Fibroblast of villous mesenchyme (primary cell): ENCODE measurements around the gene ATP8A1. TPM values are rescaled to one million over a fixed set of nuclear protein-coding genes. Genes with fewer than 3 reads are reported as not detected.

Experiments
- DNase-seq: peaks from one replicate; pipeline ENCODE4 v3.0.0-alpha.2; 2010; ENCODE audit warnings: low read depth
- H3K4me3 ChIP-seq: 2 replicates; pipeline ENCODE4 v1.5.1; 2011; ENCODE audit warnings: low read depth, mild to moderate bottlenecking, low read length
- total RNA-seq: library from RNA; depleted of rRNA; stranded (reverse); fragments of >200 nt; gene quantifications from 2 replicates; pipeline ENCODE4 v1.2.3, GENCODE V29; 2012
- TF ChIP-seq, protein P1 (sequence below): IDR thresholded peaks from 2 replicates; pipeline ENCODE4 v1.5.1; 2012; ENCODE audit warnings: low read depth, mild to moderate bottlenecking, low read length; ENCODE audit not compliant: insufficient read depth

ATP8A1 gene
- total RNA-seq, 1 donor, result 0.86 TPM

DNA sequence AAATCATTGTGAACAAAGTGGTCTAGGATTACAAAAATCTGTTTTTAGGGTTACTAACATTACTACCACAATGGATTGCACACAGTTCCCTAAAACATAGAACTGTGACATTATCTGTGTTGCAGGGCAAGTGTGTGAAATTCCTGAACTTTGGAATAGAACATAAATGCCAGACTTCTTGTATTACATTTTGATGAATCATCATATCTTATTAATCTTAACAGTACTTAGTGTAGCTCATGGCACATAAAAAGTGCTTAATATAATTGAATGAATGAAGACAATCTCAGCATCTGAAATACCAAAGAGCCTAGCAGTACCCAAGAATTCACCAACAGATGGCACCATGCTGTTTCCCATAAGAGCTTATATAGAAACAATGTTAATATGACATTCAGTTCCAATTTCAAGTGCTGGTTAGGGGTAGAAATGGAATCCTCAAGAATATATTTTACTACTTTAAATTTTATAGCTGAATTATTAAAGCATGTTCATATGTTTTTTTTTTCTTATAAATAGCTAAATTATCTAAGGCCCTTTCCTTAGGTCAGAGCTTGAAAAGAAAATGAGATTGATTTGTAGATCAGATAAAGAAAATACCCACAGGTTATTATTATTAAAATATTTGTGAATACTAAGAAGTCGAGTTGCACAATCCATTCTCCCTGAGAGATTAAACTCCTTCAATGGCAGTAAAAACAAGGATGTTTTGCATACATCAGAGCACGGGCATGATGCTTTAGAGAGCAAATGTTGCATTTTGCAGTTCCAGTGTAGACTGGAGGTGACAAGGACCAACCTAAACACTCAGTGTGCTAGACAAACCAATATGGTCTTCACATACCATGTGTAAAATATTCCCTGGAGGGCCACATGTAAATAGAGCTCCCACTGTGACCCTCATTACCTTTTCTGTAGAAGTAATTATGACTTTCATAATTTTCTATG is 285.3 kb downstream of the ATP8A1 start:
- no peak overlapping the region for H3K4me3 ChIP-seq
- TF ChIP-seq, protein P1, sequence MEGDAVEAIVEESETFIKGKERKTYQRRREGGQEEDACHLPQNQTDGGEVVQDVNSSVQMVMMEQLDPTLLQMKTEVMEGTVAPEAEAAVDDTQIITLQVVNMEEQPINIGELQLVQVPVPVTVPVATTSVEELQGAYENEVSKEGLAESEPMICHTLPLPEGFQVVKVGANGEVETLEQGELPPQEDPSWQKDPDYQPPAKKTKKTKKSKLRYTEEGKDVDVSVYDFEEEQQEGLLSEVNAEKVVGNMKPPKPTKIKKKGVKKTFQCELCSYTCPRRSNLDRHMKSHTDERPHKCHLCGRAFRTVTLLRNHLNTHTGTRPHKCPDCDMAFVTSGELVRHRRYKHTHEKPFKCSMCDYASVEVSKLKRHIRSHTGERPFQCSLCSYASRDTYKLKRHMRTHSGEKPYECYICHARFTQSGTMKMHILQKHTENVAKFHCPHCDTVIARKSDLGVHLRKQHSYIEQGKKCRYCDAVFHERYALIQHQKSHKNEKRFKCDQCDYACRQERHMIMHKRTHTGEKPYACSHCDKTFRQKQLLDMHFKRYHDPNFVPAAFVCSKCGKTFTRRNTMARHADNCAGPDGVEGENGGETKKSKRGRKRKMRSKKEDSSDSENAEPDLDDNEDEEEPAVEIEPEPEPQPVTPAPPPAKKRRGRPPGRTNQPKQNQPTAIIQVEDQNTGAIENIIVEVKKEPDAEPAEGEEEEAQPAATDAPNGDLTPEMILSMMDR, result peak; percentile 37
- peak; percentile 33 for DNase-seq

DNA sequence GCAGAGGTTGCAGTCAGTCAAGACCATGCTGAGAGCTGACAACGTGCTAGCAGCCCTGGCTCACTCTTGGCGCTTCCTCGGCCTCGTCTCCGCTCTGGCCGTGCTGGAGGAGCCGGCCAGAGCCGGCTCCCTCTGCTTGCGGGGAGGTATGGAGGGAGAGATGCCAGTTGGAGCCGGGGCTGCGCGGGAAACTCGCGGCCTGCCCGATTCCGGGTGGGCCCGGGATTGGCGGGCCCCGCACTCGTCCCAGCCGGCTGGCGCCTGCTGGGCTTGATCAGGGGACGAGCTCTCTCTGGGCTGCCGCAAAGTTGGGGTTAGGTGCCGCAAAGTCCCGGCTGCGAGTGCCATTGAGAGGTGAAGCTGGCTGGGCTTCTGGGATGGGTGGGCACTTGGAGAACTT is 287.4 kb downstream of the ATP8A1 start:
- no peak for DNase-seq
- TF ChIP-seq, protein P1, result no peak
- H3K4me3 ChIP-seq, result no peak overlapping the region

DNA sequence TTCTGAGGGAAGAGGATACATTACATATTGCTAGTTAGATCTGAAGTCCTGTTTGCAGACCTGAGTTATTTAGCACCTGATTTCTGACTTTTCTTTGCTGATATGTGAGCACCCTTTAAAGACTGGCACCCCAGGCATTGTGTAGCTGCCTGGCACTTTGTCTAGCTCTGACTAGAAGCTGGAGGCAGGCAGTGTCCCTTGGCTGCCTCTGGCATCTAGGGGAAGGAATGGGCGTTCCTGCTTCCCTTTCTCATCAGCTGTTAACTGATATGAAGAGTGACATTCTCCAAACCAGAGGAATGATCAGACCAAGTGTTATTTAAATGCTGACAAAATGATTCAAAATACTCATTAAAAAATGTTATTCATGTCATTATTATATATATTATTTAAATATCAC is 289.9 kb downstream of the ATP8A1 start:
- DNase-seq, result no peak
- H3K4me3 ChIP-seq, result no peak overlapping the region
- TF ChIP-seq, protein P1, result no peak

DNA sequence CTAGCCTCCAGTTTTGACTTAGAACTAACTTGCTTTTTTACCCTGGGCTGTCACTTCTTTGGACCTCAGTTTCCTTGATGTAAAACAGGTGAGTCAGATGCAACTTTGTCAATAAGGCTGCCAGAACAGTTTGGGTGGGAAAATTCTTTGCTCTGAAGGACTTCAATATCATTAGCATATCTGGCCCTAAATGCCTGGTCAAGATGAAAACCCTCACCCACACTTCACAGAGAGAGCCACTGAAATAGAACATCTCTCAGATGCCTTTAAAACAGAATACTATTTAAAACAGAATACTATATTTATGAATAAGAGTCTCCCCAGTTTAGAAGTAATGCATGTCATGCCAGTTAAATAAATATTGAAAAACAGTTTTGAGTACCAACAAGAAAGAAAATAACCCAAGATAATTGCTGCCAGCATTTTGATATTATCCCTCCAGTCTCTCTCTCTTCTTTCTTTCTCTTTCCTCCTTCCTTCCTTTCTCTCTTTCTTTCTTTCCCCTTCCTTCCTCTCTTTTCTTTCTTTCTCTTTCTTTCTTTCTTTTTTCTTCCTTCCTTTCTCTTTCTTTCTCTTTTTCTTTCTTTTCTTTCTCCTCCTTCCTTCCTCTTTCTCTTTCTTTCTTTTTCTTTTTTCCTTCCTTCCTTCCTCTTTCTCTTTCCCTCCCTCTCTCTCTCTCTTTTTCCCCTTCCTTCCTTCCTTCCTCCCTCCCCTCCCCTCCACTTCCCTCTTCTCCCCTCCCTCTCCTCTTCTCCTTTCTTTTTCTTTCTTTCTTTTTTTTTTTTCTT is 292.4 kb downstream of the ATP8A1 start:
- TF ChIP-seq, protein P1, result no peak
- H3K4me3 ChIP-seq, result no peak overlapping the region

DNA sequence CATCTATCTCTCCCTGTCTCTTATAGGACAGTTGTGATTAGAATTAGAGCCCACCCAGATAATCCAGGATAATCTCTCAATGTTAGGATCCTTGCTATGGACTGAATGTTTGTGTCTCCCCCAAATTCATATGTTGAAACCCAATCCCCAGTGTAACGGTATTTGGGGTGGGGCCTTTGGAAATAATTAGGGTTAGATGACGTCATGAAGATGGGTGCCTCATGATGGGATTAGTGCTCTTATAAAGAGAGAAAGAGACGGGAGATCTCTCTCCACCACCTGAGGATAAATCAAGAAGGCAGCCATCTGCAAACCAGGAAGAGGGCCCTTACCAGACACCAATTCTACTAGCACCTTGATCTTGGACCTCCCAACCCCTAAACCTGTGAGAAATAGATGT is 293.3 kb downstream of the ATP8A1 start:
- H3K4me3 ChIP-seq, result no peak overlapping the region
- DNase-seq, result no peak
- TF ChIP-seq, protein P1, result no peak

More for the DNA sequence above, 292.4 kb downstream of the ATP8A1 start:
- DNase-seq, result no peak

DNA sequence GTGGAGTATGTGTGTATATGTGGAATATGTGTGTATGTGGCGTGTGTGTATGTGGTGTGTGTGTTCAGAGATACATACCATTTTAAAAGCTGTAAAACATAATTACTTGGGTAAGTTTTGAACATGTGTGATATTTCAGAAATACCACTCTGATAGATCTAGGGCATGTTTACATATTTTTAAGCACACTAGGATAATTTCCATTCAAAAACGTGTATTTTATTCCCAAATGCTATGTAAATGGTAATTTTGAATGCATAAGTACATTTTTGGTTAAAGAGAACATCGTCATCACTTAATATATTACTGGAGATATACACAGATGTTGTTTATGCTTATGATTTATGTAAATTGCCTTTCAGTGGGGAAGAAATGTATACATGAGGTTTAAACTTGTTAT is 294.3 kb downstream of the ATP8A1 start:
- H3K4me3 ChIP-seq, result no peak overlapping the region
- TF ChIP-seq, protein P1, result no peak
- DNase-seq, result no peak
